Activated CD8-positive, alpha-beta memory T cell treated with anti-CD3 and anti-CD28 coated beads, Interleukin-2, amount 50 U/mL, for 4 hours (primary cell): ENCODE measurements around the gene KCMF1.

ENCODE experiments used
- DNase-seq: peaks from one replicate; pipeline ENCODE4 v3.0.0-alpha.2; 2020

The KCMF1 gene

GRCh38 chr2:84986018-84986417, 15.1 kb downstream of the KCMF1 start:
- DNase-seq = no peak

GRCh38 chr2:84989422-84989821, 18.5 kb downstream of the KCMF1 start:
- no peak for DNase-seq

GRCh38 chr2:84989927-84990326, 19.0 kb downstream of the KCMF1 start:
- DNase-seq = no peak

- no peak for DNase-seq
These were observed 20.6 kb downstream of the KCMF1 start for GRCh38 chr2:84991404-84992160.

DNA sequence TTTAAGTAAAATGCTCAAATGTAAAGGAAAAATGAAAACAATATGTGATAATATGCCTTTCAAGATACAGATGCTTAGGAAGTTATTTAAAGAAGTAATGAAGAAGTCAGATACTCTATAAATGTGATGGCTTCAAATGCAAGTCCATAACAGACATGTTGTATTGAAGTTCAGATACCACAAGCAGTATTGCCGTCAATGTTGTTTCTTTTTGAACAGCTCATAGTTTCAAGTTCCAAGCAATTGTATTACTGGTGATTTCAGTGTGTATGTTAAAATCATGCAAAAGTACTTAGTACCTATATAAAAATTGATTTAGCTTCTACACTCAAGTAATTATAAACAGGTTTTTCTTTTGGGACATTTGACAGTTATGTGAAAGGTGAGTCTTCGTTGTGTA, 24.9 kb downstream of the KCMF1 start:
- DNase-seq = no peak

DNA sequence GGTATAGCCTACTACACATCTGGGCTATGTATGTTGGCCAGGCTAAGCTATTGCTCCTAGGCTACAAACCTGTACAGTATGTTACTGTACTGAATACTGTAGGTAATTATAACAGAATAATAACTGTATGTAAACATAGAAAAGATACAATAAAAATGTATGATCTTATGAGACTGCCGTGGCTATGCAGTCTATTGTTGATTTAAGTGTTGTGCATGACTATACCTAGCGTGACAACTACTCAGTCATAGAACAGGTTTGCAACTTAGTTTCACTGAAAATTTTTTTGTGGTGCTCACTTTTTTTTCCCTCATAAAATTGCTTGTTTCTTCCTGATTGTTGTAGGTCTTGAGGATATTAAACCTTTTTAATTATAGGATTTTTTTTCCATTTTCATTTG, 25.9 kb downstream of the KCMF1 start:
- DNase-seq = no peak

GRCh38 chr2:84999553-84999955, 28.6 kb downstream of the KCMF1 start:
- DNase-seq = no peak

DNA sequence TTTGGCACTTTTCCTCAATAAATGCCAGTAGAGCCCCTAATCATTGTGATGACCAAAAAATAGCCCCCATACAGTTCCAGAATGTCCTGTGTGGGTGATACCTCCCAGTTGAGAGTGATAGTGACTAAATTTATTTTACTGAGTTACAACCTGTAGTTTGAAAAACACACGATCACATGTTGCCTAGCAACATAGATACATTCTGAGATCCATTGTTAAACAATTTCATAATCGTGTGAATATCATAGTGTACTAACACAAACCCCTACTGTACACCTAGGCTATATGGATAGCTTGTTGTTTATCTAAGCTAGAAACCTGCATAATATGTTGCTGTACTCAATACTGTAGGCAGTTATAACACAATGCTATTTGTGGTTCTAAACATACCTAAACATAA, 30.6 kb downstream of the KCMF1 start:
- DNase-seq = no peak

- no peak for DNase-seq
These were observed 31.6 kb downstream of the KCMF1 start for GRCh38 chr2:85002534-85002933.

DNA sequence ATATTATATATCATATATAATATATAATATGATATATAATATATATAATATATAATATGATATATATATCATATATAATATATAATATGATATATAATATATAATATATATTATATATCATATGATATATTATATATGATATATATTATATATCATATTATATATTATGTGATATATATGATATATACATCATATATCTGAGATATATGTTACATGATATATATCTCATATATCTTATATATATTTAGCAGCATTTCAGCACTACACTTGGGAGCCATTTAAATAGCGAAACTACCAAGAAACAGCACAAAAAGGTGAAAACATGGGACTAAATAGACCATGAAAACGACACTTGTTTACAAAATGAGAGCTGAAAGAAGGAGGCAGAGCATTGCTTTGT, 37.3 kb downstream of the KCMF1 start:
- DNase-seq = no peak

DNA sequence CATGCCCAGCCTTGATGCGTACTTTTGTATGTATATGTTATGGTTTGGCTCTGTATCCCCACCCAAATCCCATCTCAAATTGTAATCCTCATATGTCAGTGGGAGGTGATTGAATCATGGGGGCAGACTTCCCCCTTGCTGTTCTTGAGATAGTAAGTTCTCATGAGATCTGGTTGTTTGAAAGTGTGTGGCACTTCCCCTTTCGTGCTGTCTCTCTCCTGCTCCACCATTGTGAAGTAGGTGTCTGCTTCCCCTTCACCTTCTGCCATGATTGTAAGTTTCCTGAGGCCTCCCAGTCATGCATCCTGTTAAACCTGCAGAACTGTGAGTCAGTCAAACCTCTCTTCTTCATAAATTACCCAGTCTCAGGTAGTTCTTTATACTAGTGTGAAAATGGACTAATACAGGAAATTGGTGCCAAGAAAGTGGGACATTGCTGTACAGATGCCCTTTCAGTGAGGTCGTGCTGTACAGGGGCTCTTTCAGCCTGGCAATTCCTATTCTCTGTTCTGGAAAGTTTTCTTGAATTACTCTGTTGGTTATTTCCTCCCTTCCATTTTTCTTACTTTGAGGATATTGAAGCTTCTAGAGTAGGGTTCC, 38.2 kb downstream of the KCMF1 start:
- no peak for DNase-seq

- DNase-seq = no peak
These were observed 39.4 kb downstream of the KCMF1 start for GRCh38 chr2:85010404-85010803.

- DNase-seq = no peak
These were observed 40.1 kb downstream of the KCMF1 start for GRCh38 chr2:85011098-85011497.

DNA sequence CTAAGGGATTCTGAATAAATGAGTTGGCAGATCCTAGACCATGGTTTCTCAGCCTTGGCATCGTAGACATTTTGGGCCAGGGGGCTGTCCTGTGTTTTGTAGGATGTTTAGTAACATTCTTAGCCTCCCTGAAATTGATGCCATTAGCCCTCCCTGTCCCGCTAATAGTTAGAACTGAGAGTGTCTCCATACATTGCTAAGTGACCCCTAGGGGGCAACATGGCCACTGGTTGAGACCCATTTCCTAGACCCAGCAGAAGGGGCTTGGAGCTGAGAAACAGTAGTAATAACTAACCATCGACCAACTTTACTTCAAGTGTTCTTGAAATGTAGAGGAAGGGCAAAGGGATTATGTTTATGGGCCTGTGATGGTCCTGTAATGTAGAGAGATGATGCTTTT, 40.8 kb downstream of the KCMF1 start:
- DNase-seq = no peak

DNA sequence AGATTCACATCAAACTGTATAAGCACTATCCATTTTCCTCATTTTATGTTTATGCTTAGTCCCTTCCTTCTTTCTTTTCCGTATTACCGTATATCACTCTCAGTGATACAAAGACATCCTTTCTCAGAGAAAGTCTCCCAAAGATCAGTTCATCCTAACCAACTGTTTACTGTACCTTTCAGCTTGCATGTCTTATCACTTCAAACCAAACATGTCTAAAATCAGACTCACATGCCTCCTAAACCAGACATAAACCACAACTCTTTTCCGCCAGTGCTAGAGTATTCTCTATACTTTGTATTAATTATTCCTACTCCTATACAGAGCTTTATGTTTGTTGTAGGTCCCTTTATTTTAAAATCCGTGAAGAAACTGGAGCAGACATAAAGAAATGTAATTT, 41.5 kb downstream of the KCMF1 start:
- no peak for DNase-seq

DNA sequence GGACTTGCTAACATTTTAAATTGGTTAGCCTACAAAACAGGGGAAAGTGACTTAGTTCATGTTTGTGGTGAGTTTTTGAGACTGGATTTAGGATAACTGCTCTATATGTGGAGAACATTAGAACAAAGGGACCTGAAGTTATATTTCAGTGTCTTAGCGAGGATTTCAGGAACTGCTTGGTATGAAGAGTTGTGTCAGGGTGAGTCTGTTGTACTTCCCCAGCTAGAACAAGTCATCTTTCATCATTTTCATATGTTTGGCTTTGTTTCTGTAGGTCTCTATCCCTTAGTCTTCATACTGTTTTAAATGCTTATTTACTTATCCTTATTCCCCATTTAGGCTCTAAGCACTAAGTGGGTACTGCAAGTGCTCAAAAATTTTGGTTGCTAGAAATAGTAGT, 41.9 kb downstream of the KCMF1 start:
- DNase-seq = no peak

GRCh38 chr2:85015653-85016360, 44.8 kb downstream of the KCMF1 start:
- no peak for DNase-seq

DNA sequence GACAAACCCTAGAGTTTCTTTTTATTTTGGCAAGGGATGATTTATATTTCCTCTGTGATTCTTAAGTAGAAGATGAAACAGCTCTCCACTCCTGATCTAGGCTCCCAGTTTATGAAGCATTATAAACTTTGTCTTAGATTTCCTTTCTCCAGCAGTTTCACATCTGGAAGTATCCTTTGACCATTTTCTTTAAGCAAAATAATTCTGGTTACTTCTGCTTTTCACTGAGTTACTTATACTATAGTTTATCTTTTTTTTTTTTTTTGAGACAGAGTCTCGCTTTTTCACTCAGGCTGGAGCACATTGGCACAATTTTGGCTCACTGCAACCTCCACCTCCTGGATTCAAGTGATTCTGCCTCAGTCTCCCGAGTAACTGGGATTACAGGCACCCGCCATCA, 45.5 kb downstream of the KCMF1 start:
- no peak for DNase-seq

DNA sequence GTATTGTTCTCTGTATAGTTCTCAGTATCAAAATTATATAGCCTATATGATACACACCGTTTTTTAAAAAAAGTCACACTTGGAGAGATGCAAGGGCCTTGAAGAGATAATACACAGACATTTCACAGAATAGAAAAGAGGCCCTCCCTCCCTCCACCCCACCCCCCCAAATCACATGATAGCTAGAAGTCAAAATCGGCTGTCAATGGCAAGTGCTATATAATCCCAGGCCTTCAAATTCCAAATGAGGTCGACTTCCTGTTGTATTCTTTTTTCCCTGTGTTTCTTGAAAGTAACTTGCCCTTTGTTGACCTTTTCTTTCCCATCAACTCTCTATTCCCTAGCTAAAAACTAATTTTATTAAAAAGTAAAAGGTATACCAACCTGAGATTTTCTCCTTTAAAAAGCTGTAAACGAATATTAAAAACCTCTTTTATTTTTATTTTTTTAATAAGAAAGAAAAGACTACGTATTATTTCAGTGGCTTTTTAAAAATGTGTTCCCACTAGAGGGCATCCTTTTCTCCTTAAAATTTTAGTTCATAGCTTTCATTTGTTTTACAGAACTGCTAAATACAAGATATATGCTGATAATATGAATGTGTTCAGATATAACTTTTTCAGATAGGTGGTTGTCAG, 46.6 kb downstream of the KCMF1 start:
- no peak for DNase-seq

- DNase-seq = no peak
These were observed 47.1 kb downstream of the KCMF1 start for GRCh38 chr2:85018049-85018447.

DNA sequence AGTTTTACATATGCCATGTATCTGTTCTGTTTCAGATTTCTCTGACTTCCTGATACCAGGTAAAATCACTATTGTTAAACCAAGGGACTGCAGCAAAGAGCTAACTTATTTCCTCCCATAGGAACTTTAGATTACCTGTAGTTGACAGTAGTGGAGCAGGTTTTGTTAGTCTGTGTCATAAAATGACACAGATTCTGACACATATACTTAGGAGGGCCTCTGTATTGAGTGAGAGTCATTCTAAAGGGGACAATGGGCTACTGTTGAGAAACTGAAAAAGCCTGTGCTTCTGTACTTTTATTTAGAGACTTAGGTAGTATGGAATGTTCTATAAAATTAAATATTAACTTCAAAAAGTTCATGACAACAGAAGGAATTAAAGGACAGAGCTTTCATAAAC, 48.2 kb downstream of the KCMF1 start:
- DNase-seq = no peak

DNA sequence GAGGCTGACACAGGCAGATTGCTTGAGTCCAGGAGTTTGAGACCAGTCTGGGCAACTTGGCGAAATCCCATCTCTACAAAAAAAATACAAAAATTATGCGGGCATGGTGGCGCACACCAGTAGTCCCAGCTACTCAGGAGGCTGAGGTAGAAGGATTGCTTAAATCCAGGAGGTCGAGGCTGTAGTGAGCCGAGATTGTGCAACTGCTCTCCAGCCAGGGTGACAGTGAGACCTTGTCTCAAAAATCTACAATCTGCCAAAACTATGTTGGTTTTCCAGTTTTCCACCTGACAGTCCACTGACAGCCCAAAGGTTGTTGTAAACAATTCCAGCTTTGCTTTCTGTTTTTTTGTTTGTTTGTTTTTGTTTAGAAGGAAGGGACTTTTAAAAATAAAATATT, 51.3 kb downstream of the KCMF1 start:
- DNase-seq = no peak

GRCh38 chr2:85024372-85025047, 53.5 kb downstream of the KCMF1 start:
- DNase-seq = no peak
